Measurements from ENCODE around the gene LCN15. TPM values are rescaled to one million over a fixed set of nuclear protein-coding genes. Genes with fewer than 3 reads are reported as not detected.

The LCN15 gene
- polyA plus RNA-seq, 3 donors from 2014 or later: not detected

Other genes starting within 250 kb of the LCN15 start
- 10 to 100 TPM in 1 of 3 donors, 1 to 10 TPM in 1, under 1 TPM in 1; 0.98 to 22.8 (median 4.3) TPM for gene NOTCH1, start 218.5 kb downstream of the LCN15 start, polyA plus RNA-seq
- gene EGFL7, start 101.6 kb downstream of the LCN15 start, polyA plus RNA-seq: 1 to 10 TPM in 1 of 3 donors, not detected in 2; 1.6 TPM
- gene AGPAT2, start 77.1 kb downstream of the LCN15 start, polyA plus RNA-seq: 10 to 100 TPM; 34.0 to 40.9 (median 35.2) TPM
- under 1 TPM in 1 of 3 donors, not detected in 2; 0.19 TPM for gene DIPK1B, start 51.9 kb downstream of the LCN15 start, polyA plus RNA-seq
- gene LCN10, start 21.6 kb downstream of the LCN15 start, polyA plus RNA-seq: not detected
- gene LCN6, start 16.0 kb downstream of the LCN15 start, polyA plus RNA-seq: not detected
- gene LCN8, start 6.3 kb downstream of the LCN15 start, polyA plus RNA-seq: under 1 TPM in 1 of 3 donors, not detected in 2; 0.62 TPM
- gene TMEM141, start 26.8 kb upstream of the LCN15 start, polyA plus RNA-seq: 10 to 100 TPM; 61.2 to 83.3 (median 62.1) TPM
- gene CCDC183, start 31.8 kb upstream of the LCN15 start, polyA plus RNA-seq: under 1 TPM; 0.37 to 0.46 (median 0.40) TPM
- 10 to 100 TPM in 2 of 3 donors, 1 to 10 TPM in 1; 5.4 to 24.6 (median 11.0) TPM for gene RABL6, start 43.4 kb upstream of the LCN15 start, polyA plus RNA-seq
- under 1 TPM; 0.09 to 1.00 (median 0.82) TPM for gene AJM1, start 78.0 kb upstream of the LCN15 start, polyA plus RNA-seq
- gene PHPT1, start 84.9 kb upstream of the LCN15 start, polyA plus RNA-seq: 100 to 1,000 TPM; 127 to 212 (median 166) TPM
- under 1 TPM in 1 of 3 donors, not detected in 2; 0.19 TPM for gene MAMDC4, start 87.8 kb upstream of the LCN15 start, polyA plus RNA-seq
- 100 to 1,000 TPM; 309 to 463 (median 411) TPM for gene EDF1, start 101.8 kb upstream of the LCN15 start, polyA plus RNA-seq
- gene TRAF2, start 122.0 kb upstream of the LCN15 start, polyA plus RNA-seq: 10 to 100 TPM in 2 of 3 donors, 1 to 10 TPM in 1; 7.6 to 32.7 (median 11.0) TPM
- 100 to 1,000 TPM; 120 to 211 (median 120) TPM for gene FBXW5, start 180.2 kb upstream of the LCN15 start, polyA plus RNA-seq
- gene C8G, start 180.7 kb upstream of the LCN15 start, polyA plus RNA-seq: 1 to 10 TPM; 1.7 to 5.1 (median 2.1) TPM
- not detected for gene LCN12, start 187.8 kb upstream of the LCN15 start, polyA plus RNA-seq
- gene PTGDS, start 213.0 kb upstream of the LCN15 start, polyA plus RNA-seq: 100 to 1,000 TPM in 2 of 3 donors, 10 to 100 TPM in 1; 93.2 to 201 (median 164) TPM
- gene LCNL1, start 218.5 kb upstream of the LCN15 start, polyA plus RNA-seq: not detected
- 100 to 1,000 TPM; 135 to 207 (median 182) TPM for gene PAXX, start 227.9 kb upstream of the LCN15 start, polyA plus RNA-seq
- 100 to 1,000 TPM; 673 to 911 (median 762) TPM for gene CLIC3, start 232.1 kb upstream of the LCN15 start, polyA plus RNA-seq